Neuron (in vitro differentiated cells): ENCODE results near the gene MICU2.

Experiments
- H2AFZ ChIP-seq: one replicate; pipeline ENCODE4 v1.6.1; 2013; ENCODE audit warnings: low read depth, mild to moderate bottlenecking, inconsistent platforms, low read length, moderate library complexity
- H3K27me3 ChIP-seq: one replicate; pipeline ENCODE4 v1.6.1; 2013; ENCODE audit warnings: low read length; ENCODE audit not compliant: insufficient read depth
- H3K36me3 ChIP-seq: one replicate; pipeline ENCODE4 v1.6.1; 2013; ENCODE audit warnings: low read length; ENCODE audit not compliant: insufficient read depth
- H3K4me1 ChIP-seq: one replicate; pipeline ENCODE4 v1.6.1; 2013; ENCODE audit warnings: low read length; ENCODE audit not compliant: insufficient read depth
- H3K4me3 ChIP-seq: 2 replicates; pipeline ENCODE4 v1.5.1; 2013; ENCODE audit warnings: mild to moderate bottlenecking, low read length, moderate library complexity
- H3K9me3 ChIP-seq: one replicate; pipeline ENCODE4 v1.6.1; 2013; ENCODE audit warnings: low read length

MICU2 gene

DNA sequence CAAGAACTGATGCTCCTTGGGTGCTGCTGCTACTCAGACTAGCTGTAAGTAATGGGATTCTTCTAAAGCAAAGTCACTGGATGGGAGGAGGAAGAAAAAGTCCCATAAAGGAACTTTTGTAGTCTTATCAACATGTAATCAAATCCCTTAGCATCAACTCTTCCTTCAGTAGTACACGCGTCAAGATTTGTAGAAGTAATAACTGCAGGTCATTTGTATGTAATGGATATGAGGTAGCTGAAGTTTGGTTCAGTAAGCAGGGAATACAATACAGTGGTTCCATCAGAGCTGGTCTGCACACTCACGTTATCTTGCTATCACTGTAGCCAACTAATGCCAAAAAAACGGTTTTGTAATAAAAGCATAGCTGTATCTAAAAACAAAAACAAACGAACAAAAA, 72.5 kb downstream of the MICU2 start:
- Histone ChIP-seq H2AFZ (no peak overlapping the region), H3K4me1 (no peaks in the 10 kb centered on the region), H3K4me3 (no peak overlapping the region), H3K9me3 (no peaks in the 10 kb centered on the region), H3K36me3 (peaks cover 12% of the 10 kb centered on the region), H3K27me3 (no peaks in the 10 kb centered on the region)

DNA sequence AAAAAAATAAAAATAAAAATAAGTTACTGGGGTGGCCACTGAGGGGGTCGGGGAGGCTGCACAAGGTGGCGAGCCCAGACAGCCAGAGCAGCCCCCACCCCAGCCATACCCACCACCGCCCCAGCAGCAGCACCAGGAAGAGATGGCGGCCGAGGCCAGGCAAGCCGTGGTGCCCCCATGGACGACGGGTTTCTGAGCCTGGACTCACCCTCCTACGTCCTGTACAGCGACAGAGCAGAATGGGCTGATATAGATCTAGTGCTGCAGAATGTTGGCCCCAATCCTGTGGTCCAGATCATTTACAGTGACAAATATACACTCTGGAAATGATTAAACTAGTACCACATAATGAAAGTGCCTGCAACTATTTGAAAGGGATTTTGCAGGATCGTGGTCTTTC, 73.3 kb downstream of the MICU2 start:
- Histone ChIP-seq H3K9me3 (no peaks in the 10 kb centered on the region), H3K27me3 (no peaks in the 10 kb centered on the region), H3K4me3 (no peak overlapping the region), H3K36me3 (peaks cover 15% of the 10 kb centered on the region), H3K4me1 (no peaks in the 10 kb centered on the region), H2AFZ (no peak overlapping the region)

DNA sequence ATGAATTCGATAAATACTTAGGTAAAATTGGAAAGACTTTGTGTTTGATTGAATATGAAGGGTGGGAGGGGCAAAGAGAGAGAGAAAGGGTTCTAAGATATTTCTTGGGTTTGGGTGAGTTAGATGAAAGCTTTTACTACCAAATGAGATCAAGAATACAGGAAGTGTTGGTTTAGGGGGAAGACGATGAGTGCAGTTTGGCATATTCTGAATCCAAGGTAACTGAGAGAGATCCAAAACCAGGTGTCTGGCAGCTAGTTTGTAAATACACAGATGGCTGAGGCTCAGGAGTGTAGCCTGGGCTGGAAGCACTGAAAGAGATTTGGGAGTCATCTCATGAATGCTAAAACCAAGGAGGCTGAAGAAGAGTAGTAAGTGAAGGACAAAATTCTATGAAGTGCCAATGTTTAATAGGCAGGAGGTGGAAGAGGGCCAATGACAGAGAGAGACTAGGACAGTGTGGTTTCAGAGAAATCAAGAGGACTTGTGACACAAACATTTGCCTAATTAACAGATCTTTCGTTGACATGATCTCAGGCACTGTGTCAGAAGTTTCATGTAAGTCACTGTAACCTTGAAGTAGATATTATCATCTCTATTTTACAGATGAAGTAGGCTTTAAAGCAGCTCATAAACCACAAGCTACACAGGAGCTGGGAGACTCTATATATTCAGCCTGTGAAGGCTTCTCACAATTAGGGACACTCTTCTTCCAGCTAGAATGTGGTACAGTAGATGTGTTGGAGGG, 74.7 kb downstream of the MICU2 start:
- peaks cover 15% of the 10 kb centered on the region for H3K36me3 ChIP-seq
- no peaks in the 10 kb centered on the region for H3K27me3 ChIP-seq
- no peaks in the 10 kb centered on the region for H3K9me3 ChIP-seq
- no peak overlapping the region for H2AFZ ChIP-seq
- no peak overlapping the region for H3K4me3 ChIP-seq
- no peaks in the 10 kb centered on the region for H3K4me1 ChIP-seq

DNA sequence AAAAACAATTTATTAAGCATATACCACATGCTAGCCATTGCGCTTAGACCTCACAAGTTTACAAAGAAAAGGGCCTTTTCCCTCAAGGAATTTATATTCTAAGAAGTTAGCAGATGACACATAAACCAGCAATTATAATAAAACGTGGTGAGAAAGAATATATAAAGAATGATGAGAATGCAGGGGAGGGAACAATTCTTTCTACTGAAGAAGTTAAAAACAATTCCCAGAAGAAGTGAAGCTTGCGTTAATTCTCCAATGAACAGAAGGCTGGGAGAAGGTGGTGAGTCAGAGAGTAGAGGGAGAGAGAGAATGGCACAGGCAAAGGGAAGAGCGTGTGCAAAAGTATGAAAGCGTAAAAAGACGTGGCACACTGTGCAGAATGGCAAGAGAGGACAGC, 75.4 kb downstream of the MICU2 start:
- H3K4me3 ChIP-seq = no peak overlapping the region
- H2AFZ ChIP-seq = no peak overlapping the region
- H3K9me3 ChIP-seq = no peaks in the 10 kb centered on the region
- no peaks in the 10 kb centered on the region for H3K4me1 ChIP-seq
- H3K27me3 ChIP-seq = no peaks in the 10 kb centered on the region
- H3K36me3 ChIP-seq = peaks cover 15% of the 10 kb centered on the region

DNA sequence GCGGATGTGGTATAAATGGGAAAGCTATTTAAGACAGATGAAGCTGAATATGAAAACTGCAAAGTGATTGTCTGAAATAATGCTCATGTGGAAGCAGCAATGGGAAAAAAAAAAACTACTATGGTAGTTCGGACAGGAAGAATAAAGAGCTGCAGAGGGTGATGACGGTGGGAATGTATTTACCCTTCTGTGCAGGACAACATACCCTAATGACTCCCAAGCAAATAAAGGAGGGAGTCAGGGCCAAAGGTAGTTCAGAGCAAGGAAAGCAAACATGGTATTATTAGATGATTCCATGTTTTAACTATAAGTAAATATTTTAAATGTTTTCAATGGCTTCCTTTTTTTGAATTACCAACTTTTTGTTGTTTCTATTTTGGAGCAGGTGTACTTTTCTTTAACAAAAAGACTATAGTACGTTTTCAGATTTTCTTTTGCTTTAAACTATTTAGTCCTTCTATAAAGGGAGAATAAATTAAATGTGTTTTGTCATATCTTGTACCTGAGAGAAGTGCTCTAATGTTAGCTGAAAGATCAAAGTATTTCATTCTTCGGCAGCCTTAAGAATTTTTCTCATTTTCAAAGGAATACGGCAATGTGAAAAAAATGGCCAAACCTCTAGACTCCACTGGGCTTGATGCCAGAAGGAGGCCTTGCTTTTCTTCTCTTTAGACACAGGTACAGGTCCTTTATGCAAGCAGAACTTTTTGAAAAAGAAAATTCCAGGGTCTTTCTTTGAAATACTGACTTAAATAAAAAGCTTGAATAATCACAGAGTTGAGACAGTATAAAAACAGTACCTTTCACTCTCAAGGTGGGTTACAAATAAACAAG, 77.0 kb downstream of the MICU2 start:
- no peaks in the 10 kb centered on the region for H3K9me3 ChIP-seq
- no peaks in the 10 kb centered on the region for H3K4me1 ChIP-seq
- no peak overlapping the region for H2AFZ ChIP-seq
- H3K27me3 ChIP-seq = no peaks in the 10 kb centered on the region
- H3K36me3 ChIP-seq = peaks cover 16% of the 10 kb centered on the region
- no peak overlapping the region for H3K4me3 ChIP-seq

DNA sequence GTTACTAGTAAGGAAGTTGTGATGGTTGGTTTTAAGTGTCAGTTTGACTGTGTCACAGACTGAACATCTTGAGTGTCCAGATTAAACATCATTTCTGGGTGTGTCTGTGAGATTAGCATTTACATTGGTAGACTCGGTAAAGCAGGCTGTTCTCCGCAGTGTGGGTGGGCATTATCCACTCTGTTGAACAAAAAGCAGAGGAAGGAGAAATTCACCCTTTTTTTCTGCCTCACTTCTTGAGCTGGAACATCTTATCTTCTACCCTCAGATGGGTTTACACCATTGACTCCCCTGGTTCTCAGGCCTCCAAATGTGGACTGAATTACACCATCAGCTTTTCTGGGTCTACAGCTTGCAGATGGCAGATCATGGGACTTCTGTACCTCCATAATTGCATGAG, 81.1 kb downstream of the MICU2 start:
- Histone ChIP-seq H3K36me3 (peaks cover 20% of the 10 kb centered on the region), H3K9me3 (no peaks in the 10 kb centered on the region), H3K27me3 (no peaks in the 10 kb centered on the region), H2AFZ (no peak overlapping the region), H3K4me1 (no peaks in the 10 kb centered on the region), H3K4me3 (no peak overlapping the region)

DNA sequence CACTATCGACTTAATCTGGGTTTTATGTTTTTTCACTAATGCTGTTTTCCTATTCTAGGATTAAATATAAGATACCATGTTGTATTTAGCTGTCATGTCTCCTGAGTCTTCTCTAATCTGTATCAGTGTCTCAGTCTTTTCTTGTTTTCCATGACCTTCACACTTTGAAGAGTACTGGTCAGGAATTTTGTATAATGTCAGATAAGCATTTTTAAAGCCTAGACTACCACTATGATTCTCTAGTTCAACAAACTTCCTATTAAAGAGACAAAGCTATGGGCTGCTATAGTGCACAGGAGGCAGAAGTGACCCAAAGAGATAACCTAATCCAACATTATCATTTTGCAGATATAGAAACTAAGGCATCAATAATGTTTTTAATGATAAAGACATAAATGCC, 81.8 kb downstream of the MICU2 start:
- H2AFZ ChIP-seq = no peak overlapping the region
- no peaks in the 10 kb centered on the region for H3K27me3 ChIP-seq
- peaks cover 21% of the 10 kb centered on the region for H3K36me3 ChIP-seq
- H3K4me1 ChIP-seq = no peaks in the 10 kb centered on the region
- H3K4me3 ChIP-seq = no peak overlapping the region
- no peaks in the 10 kb centered on the region for H3K9me3 ChIP-seq

DNA sequence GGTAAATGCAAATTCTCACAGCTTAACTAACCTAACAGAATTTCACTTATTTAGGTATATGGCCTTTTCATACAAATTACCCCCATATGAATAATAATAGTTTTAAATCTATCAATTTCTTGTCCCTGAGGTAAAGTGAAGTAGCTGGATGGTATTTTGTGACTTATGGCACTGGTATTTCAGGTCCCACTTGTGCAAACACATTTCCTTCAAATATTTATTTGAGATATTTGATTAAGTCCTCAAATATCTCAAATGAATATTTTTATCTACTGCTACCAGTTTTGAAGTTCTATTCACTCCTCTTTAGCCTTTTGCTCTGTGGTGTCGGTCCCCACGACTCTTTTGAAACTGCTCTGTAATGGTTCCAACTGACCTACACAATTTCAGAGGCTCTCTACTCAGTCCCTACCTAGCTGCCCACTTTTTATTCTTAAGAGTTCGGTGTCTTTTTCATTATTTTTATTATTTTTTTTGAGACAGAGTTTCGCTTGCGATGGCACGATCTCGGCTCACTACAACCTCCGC, 85.3 kb downstream of the MICU2 start:
- no peaks in the 10 kb centered on the region for H3K27me3 ChIP-seq
- H3K9me3 ChIP-seq = no peaks in the 10 kb centered on the region
- no peak overlapping the region for H2AFZ ChIP-seq
- no peak overlapping the region for H3K4me3 ChIP-seq
- H3K36me3 ChIP-seq = peaks cover 24% of the 10 kb centered on the region
- no peaks in the 10 kb centered on the region for H3K4me1 ChIP-seq

DNA sequence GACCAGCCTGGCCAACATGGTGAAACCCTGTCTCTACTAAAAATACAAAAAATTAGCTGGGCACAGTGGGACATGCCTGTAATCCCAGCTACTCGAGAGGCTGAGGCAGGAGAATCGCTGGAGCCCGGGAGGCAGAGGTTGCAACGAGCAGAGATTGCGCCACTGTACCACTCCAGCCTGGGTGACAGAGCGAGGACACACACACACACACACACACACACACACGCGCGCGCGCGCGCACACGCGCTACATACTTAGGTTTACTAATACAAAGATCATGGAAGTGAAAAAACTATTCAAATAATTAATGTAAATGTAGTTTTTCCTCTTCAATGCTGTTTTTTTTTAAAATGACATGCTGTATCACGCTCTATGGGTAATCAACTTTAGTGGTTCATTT, 86.4 kb downstream of the MICU2 start:
- no peaks in the 10 kb centered on the region for H3K9me3 ChIP-seq
- no peaks in the 10 kb centered on the region for H3K27me3 ChIP-seq
- H3K4me3 ChIP-seq = no peak overlapping the region
- H3K4me1 ChIP-seq = no peaks in the 10 kb centered on the region
- H2AFZ ChIP-seq = no peak overlapping the region
- peaks cover 25% of the 10 kb centered on the region for H3K36me3 ChIP-seq

DNA sequence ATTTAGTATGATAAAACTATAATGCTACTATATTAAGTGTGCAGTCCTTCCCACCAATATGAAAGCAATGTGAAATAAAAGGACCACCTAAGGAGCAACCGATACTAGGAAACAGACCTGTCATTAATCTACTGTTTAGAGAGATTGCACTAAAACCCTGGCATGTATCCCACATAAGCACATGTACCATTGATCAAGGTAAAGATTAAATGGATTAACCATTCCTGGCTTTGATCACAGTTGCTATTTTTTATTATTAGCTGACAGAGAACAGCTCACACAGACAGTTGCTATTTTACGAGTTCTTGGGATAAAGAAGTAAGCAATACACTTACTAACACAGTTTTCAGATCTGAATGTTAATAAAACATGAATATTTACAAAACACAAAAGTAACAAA, 87.2 kb downstream of the MICU2 start:
- Histone ChIP-seq H3K4me1 (no peaks in the 10 kb centered on the region), H3K9me3 (no peaks in the 10 kb centered on the region), H3K4me3 (no peak overlapping the region), H3K27me3 (no peaks in the 10 kb centered on the region), H3K36me3 (peaks cover 30% of the 10 kb centered on the region), H2AFZ (no peak overlapping the region)

DNA sequence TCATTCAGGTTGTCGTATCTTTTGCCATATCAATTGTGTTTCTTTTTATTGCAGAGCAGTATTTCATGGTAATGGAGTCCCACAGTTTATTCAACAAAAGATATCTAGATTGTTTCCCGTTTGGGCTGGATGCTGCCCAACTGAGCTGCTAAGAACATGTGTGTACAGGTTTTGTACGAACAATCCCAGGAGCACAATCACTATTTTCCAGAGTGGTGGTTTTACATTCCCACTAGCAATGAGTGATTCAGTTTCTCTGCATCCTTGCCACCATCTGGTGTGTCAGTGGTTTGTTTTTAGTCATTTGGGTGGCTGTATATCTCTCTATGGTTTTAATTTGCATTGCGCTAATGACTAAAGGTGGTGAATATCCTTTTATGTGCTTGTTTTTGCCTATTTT, 92.1 kb downstream of the MICU2 start:
- Histone ChIP-seq H3K36me3 (peaks cover 42% of the 10 kb centered on the region), H2AFZ (no peak overlapping the region), H3K4me1 (no peaks in the 10 kb centered on the region), H3K9me3 (no peaks in the 10 kb centered on the region), H3K27me3 (no peaks in the 10 kb centered on the region), H3K4me3 (no peak overlapping the region)

DNA sequence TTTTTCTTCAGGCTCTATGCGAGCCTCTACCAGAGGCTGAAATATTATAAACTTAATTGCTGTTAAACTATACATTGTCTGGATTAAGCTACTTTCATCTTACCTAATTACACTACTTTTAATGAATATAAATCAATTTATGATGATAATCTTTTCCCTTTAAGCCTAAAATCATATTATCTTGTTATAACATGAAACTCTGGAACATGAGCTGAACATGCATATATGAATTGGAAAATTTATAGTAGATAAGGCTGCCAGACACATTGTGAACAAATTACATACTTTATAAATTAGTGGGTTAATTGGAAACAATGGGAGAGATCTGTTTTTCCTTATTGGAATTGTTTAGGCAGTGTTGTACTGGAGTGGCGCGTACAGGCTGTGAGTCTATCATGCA, 99.6 kb downstream of the MICU2 start:
- H3K27me3 ChIP-seq = no peaks in the 10 kb centered on the region
- peaks cover 28% of the 10 kb centered on the region for H3K36me3 ChIP-seq
- no peaks in the 10 kb centered on the region for H3K4me1 ChIP-seq
- no peak overlapping the region for H2AFZ ChIP-seq
- H3K9me3 ChIP-seq = no peaks in the 10 kb centered on the region
- H3K4me3 ChIP-seq = no peak overlapping the region

DNA sequence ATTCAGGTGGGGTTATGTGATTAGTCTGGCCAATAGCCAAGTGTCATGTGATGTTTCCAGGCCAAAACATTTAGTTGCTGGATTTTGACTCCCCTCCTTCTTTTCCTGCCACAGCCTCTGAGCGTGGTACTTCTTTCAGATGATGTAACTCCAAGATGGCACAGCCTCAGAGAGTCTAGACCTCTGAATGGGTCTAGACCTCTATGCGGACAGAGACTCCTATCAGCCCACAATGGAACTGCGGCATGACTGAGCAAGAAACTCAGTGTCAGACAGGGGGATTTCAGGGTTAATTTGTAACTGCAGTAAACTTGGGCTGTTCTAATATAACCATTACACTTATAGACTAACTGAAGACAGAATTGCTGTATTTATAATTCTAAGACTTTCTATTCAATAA, 102.3 kb downstream of the MICU2 start:
- Histone ChIP-seq H3K4me3 (no peak overlapping the region), H3K36me3 (peaks cover 16% of the 10 kb centered on the region), H3K9me3 (no peaks in the 10 kb centered on the region), H2AFZ (no peak overlapping the region), H3K27me3 (no peaks in the 10 kb centered on the region), H3K4me1 (no peaks in the 10 kb centered on the region)
